Neural progenitor cell (in vitro differentiated cells): ENCODE results near the gene MBNL2. TPM values are rescaled to one million over a fixed set of nuclear protein-coding genes. Genes with fewer than 3 reads are reported as not detected.

Experiments used
- DNase-seq: peaks from one replicate; pipeline ENCODE4 v3.0.0-alpha.2; 2016; ENCODE audit warnings: low spot score
- H2AFZ ChIP-seq: fragments of 200-600 bp; sonication (generic); replicated peaks from 2 replicates; pipeline ENCODE4 v1.6.1; 2016; ENCODE audit warnings: antibody characterized with exemption
- H3F3A ChIP-seq: fragments of 200-600 bp; sonication (generic); 2 replicates; pipeline ENCODE4 v1.6.1; 2016; ENCODE audit warnings: antibody characterized with exemption, low read depth
- H3K27ac ChIP-seq: fragments of 200-600 bp; sonication (generic); 2 replicates; pipeline ENCODE4 v1.5.1; 2016; ENCODE audit warnings: mild to moderate bottlenecking
- H3K27me3 ChIP-seq: fragments of 200-600 bp; sonication (generic); 2 replicates; pipeline ENCODE4 v1.6.1; 2016; ENCODE audit warnings: mild to moderate bottlenecking, moderate library complexity
- H3K36me3 ChIP-seq: fragments of 200-600 bp; sonication (generic); 2 replicates; pipeline ENCODE4 v1.5.1; 2016
- H3K4me1 ChIP-seq: fragments of 200-600 bp; sonication (generic); 2 replicates; pipeline ENCODE4 v1.6.1; 2016; ENCODE audit warnings: mixed run types
- H3K4me2 ChIP-seq: fragments of 200-600 bp; sonication (generic); 2 replicates; pipeline ENCODE4 v1.6.1; 2016
- H3K4me3 ChIP-seq: fragments of 200-600 bp; sonication (generic); 2 replicates; pipeline ENCODE4 v1.5.1; 2016
- H3K79me2 ChIP-seq: fragments of 200-600 bp; sonication (generic); 2 replicates; pipeline ENCODE4 v1.6.1; 2016; ENCODE audit warnings: low read depth
- H3K9ac ChIP-seq: fragments of 200-600 bp; sonication (generic); 2 replicates; pipeline ENCODE4 v1.6.1; 2016
- H3K9me3 ChIP-seq: fragments of 200-600 bp; sonication (generic); 2 replicates; pipeline ENCODE4 v1.5.1; 2016; ENCODE audit warnings: low read depth
- H4K20me1 ChIP-seq: fragments of 200-600 bp; sonication (generic); 2 replicates; pipeline ENCODE4 v1.6.1; 2016; ENCODE audit warnings: low read depth
- H3K27ac Mint-ChIP-seq: 3 replicates; pipeline ENCODE4 v1.8.0; 2021; ENCODE audit warnings: mixed read lengths
- H3K27me3 Mint-ChIP-seq: 2 replicates; pipeline ENCODE4 v1.8.0; 2022; ENCODE audit warnings: low read depth, mild to moderate bottlenecking, inconsistent platforms, moderate library complexity, mixed read lengths; ENCODE audit not compliant: insufficient read depth
- H3K36me3 Mint-ChIP-seq: 3 replicates; pipeline ENCODE4 v1.8.0; 2021; ENCODE audit warnings: mixed read lengths
- H3K4me1 Mint-ChIP-seq: 3 replicates; pipeline ENCODE4 v1.8.0; 2021; ENCODE audit warnings: mixed read lengths
- H3K4me3 Mint-ChIP-seq: 3 replicates; pipeline ENCODE4 v1.8.0; 2021; ENCODE audit warnings: mild to moderate bottlenecking, moderate library complexity, mixed read lengths
- H3K9me3 Mint-ChIP-seq: 3 replicates; pipeline ENCODE4 v1.8.0; 2020; ENCODE audit warnings: mixed read lengths
- CTCF ChIP-seq: fragments of 200-600 bp; sonication (generic); IDR thresholded peaks from 2 replicates; pipeline ENCODE4 v1.5.1; 2017; ENCODE audit warnings: antibody characterized with exemption, mild to moderate bottlenecking
- EZH2 ChIP-seq: fragments of 200-600 bp; sonication (generic); IDR thresholded peaks from 2 replicates; pipeline ENCODE4 v1.6.1; 2017; ENCODE audit warnings: antibody characterized with exemption, mild to moderate bottlenecking, moderate library complexity
- EZH2phosphoT487 ChIP-seq: fragments of 200-600 bp; sonication (generic); IDR thresholded peaks from 2 replicates; pipeline ENCODE4 v1.6.1; 2017; ENCODE audit warnings: antibody characterized with exemption
- total RNA-seq: library from RNA; depleted of rRNA; stranded (reverse); fragments of >200 nt; gene quantifications from 2 replicates; pipeline ENCODE4 v1.2.3, GENCODE V29; 2015; ENCODE audit warnings: low replicate concordance

Gene MBNL2
- total RNA-seq, 1 donor from 2014 or later: 19.6 TPM

- peaks cover 14% of the 10 kb centered on the region for H3K9me3 Mint-ChIP-seq
- no peak overlapping the region for H3K4me3 Mint-ChIP-seq
- no peak overlapping the region for H3K4me3 ChIP-seq
- H2AFZ ChIP-seq: no peak overlapping the region
- no peaks in the 10 kb centered on the region for H3K4me1 ChIP-seq
- no peaks in the 10 kb centered on the region for H4K20me1 ChIP-seq
- no peaks in the 10 kb centered on the region for H3F3A ChIP-seq
- DNase-seq: peak; percentile 50
- no peaks in the 10 kb centered on the region for H3K36me3 ChIP-seq
- H3K4me1 Mint-ChIP-seq: peaks cover 20% of the 10 kb centered on the region
- no peaks in the 10 kb centered on the region for H3K27me3 ChIP-seq
- no peak for TF ChIP-seq EZH2phosphoT487
- TF ChIP-seq EZH2: no peak
- TF ChIP-seq CTCF: peak; percentile 12
- no peak overlapping the region for H3K27ac Mint-ChIP-seq
- no peak overlapping the region for H3K27ac ChIP-seq
- no peak overlapping the region for H3K9ac ChIP-seq
- H3K27me3 Mint-ChIP-seq: no peaks in the 10 kb centered on the region
- H3K9me3 ChIP-seq: no peaks in the 10 kb centered on the region
- peaks cover 10% of the 10 kb centered on the region for H3K36me3 Mint-ChIP-seq
- no peaks in the 10 kb centered on the region for H3K79me2 ChIP-seq
- no peak overlapping the region for H3K4me2 ChIP-seq
Observed at GRCh38 chr13:97257800-97258799, 36.0 kb downstream of the MBNL2 start.

GRCh38 chr13:97258801-97259200 lies 36.7 kb downstream of the MBNL2 start:
- DNase-seq: no peak
- H3K4me3 Mint-ChIP-seq: no peak overlapping the region
- Histone ChIP-seq H3F3A (no peaks in the 10 kb centered on the region), H3K9ac (no peak overlapping the region), H3K27me3 (no peaks in the 10 kb centered on the region), H3K27ac (no peak overlapping the region), H4K20me1 (no peaks in the 10 kb centered on the region), H3K9me3 (no peaks in the 10 kb centered on the region), H3K4me3 (no peak overlapping the region), H3K79me2 (no peaks in the 10 kb centered on the region), H3K36me3 (no peaks in the 10 kb centered on the region), H3K4me2 (no peak overlapping the region), H3K4me1 (no peaks in the 10 kb centered on the region), H2AFZ (no peak overlapping the region)
- H3K27me3 Mint-ChIP-seq: no peaks in the 10 kb centered on the region
- H3K36me3 Mint-ChIP-seq: peaks cover 11% of the 10 kb centered on the region
- TF ChIP-seq EZH2phosphoT487: no peak
- no peak for TF ChIP-seq CTCF
- no peak for TF ChIP-seq EZH2
- peaks cover 21% of the 10 kb centered on the region for H3K4me1 Mint-ChIP-seq
- no peak overlapping the region for H3K27ac Mint-ChIP-seq
- H3K9me3 Mint-ChIP-seq: peaks cover 15% of the 10 kb centered on the region

GRCh38 chr13:97259410-97259797 lies 37.3 kb downstream of the MBNL2 start:
- no peak overlapping the region for H3K4me3 Mint-ChIP-seq
- H3K27ac Mint-ChIP-seq: no peak overlapping the region
- no peak for TF ChIP-seq EZH2phosphoT487
- H3K9me3 ChIP-seq: no peaks in the 10 kb centered on the region
- H2AFZ ChIP-seq: no peak overlapping the region
- DNase-seq: no peak
- peaks cover 21% of the 10 kb centered on the region for H3K4me1 Mint-ChIP-seq
- no peaks in the 10 kb centered on the region for H3K27me3 Mint-ChIP-seq
- H3K4me3 ChIP-seq: no peak overlapping the region
- H3K27me3 ChIP-seq: no peaks in the 10 kb centered on the region
- H3K79me2 ChIP-seq: no peaks in the 10 kb centered on the region
- H3K4me1 ChIP-seq: no peaks in the 10 kb centered on the region
- no peak overlapping the region for H3K27ac ChIP-seq
- peaks cover 11% of the 10 kb centered on the region for H3K36me3 Mint-ChIP-seq
- H3K9ac ChIP-seq: no peak overlapping the region
- no peaks in the 10 kb centered on the region for H4K20me1 ChIP-seq
- H3K36me3 ChIP-seq: no peaks in the 10 kb centered on the region
- peaks cover 15% of the 10 kb centered on the region for H3K9me3 Mint-ChIP-seq
- no peak overlapping the region for H3K4me2 ChIP-seq
- H3F3A ChIP-seq: no peaks in the 10 kb centered on the region
